Lung (tissue), 12 donors: ENCODE data around the gene ATP10A. TPM values are rescaled to one million over a fixed set of nuclear protein-coding genes. Genes with fewer than 3 reads are reported as not detected.

Experiments
- ATAC-seq: fragments of 200-7000 bp; cut with Tn5 transposase; one replicate; pipeline ENCODE4 v1.9.1; 2020; ENCODE audit warnings: moderate number of reproducible peaks; ENCODE audit not compliant: insufficient read depth, low FRiP score
- DNase-seq, 3 donors: peaks; one replicate each; pipeline ENCODE4 v3.0.0-alpha.2; 2013 to 2017
- H3K27ac ChIP-seq, 2 donors: one replicate each; pipeline ENCODE4 v1.5.1; 2013; ENCODE audit warnings: mild to moderate bottlenecking in 2 of 2, moderate library complexity in 2 of 2, control low read depth in 1 of 2, inconsistent platforms in 1 of 2, low read depth in 1 of 2, low read length in 1 of 2
- H3K27me3 ChIP-seq, 3 donors: one replicate each; pipeline ENCODE4 v1.5.1; 2013; ENCODE audit warnings: low read length in 2 of 3; ENCODE audit not compliant: control insufficient read depth in 3 of 3, insufficient read depth in 3 of 3
- H3K36me3 ChIP-seq, 4 donors: one replicate each; pipeline ENCODE4 v1.5.1; 2013; ENCODE audit warnings: low read length in 4 of 4, mild to moderate bottlenecking in 1 of 4, moderate library complexity in 1 of 4; ENCODE audit not compliant: control insufficient read depth in 4 of 4, insufficient read depth in 4 of 4
- H3K4me1 ChIP-seq, 5 donors: one replicate each; pipeline ENCODE4 v1.5.1; 2013; ENCODE audit warnings: low read length in 5 of 5, mild to moderate bottlenecking in 2 of 5, moderate library complexity in 1 of 5; ENCODE audit not compliant: control insufficient read depth in 5 of 5, insufficient read depth in 5 of 5
- H3K4me3 ChIP-seq: one replicate; pipeline ENCODE4 v1.5.1; 2013; ENCODE audit warnings: mild to moderate bottlenecking, control low read depth, moderate library complexity
- H3K9ac ChIP-seq, 2 donors: one replicate each; pipeline ENCODE4 v1.5.1; 2013; ENCODE audit warnings: low read length in 2 of 2, control low read depth in 1 of 2; ENCODE audit not compliant: insufficient read depth in 1 of 2
- H3K9me3 ChIP-seq, 4 donors: one replicate each; pipeline ENCODE4 v1.5.1; 2013; ENCODE audit warnings: low read length in 3 of 4, mild to moderate bottlenecking in 1 of 4, moderate library complexity in 1 of 4; ENCODE audit not compliant: control insufficient read depth in 4 of 4, insufficient read depth in 3 of 4
- CTCF ChIP-seq: IDR thresholded peaks from 2 replicates; pipeline ENCODE4 v1.5.1; 2012; ENCODE audit warnings: mild to moderate bottlenecking; ENCODE audit errors: control extremely low read depth, extremely low read depth
- WGBS, 2 donors: extraction: QIAGEN DNeasy Blood & Tissue Kit; methylation state at CpG; one replicate each; pipeline ENCODE4 v1.1.7; 2013; 5-methylcytosine and 5-hydroxymethylcytosine counted together
- polyA plus RNA-seq, 2 donors: library from polyadenylated mRNA; stranded (reverse); fragments of 200-250 nt; gene quantifications; one replicate each; pipeline ENCODE4 v1.2.1, GENCODE V29; 2013
- total RNA-seq, 2 donors: library from RNA; depleted of rRNA in 1 of 2; stranded (reverse); fragments of >200 nt in 1 of 2; gene quantifications; one replicate each; pipeline ENCODE4 v1.2.1, GENCODE V29; 2014 to 2021
- donor health status: control.
- donor health status: control.
- donor health status: Bipolar disorder and iron deficiency.
- donor health status: healthy.
- donor health status: DM: yes; HTN: yes; CAD: no.

ATP10A gene
- total and polyA plus RNA-seq, 4 donors: 4.5 to 33.7 (median 6.2) TPM

GRCh38 chr15:25771338-25771706, 91.8 kb downstream of the ATP10A start:
- DNase-seq (no peak), ATAC-seq (no peak)
- TF ChIP-seq CTCF: no peak
- Histone ChIP-seq H3K27ac (no peak overlapping the region), H3K27me3 (no peaks in the 10 kb centered on the region), H3K4me3 (no peak overlapping the region), H3K9ac (no peak overlapping the region), H3K9me3 (peaks cover 0 to 1% (median 0%) of the 10 kb centered on the region in 4 donors), H3K4me1 (peaks cover 0 to 5% (median 0%) of the 10 kb centered on the region in 5 donors), H3K36me3 (peaks cover 0 to 5% (median 0%) of the 10 kb centered on the region in 4 donors)
- 71 to 87% methylated on average over 1 of the region's 1 CpG for WGBS, 2 donors

GRCh38 chr15:25770618-25771337, 92.3 kb downstream of the ATP10A start:
- H3K36me3 ChIP-seq: peaks cover 0 to 5% (median 0%) of the 10 kb centered on the region in 4 donors
- H3K9ac ChIP-seq: no peak overlapping the region
- no peak overlapping the region for H3K27ac ChIP-seq
- no peak for TF ChIP-seq CTCF
- ATAC-seq: no peak
- WGBS, 2 donors: 83 to 86% methylated on average over 14 of the region's 14 CpGs
- no peaks in the 10 kb centered on the region for H3K27me3 ChIP-seq
- H3K9me3 ChIP-seq: peaks cover 0 to 1% (median 0%) of the 10 kb centered on the region in 4 donors
- DNase-seq: no peak
- H3K4me1 ChIP-seq: peaks cover 0 to 3% (median 0%) of the 10 kb centered on the region in 5 donors
- H3K4me3 ChIP-seq: no peak overlapping the region

GRCh38 chr15:25770031-25770430, 93.1 kb downstream of the ATP10A start:
- H3K27ac ChIP-seq: no peak overlapping the region
- WGBS, 2 donors: 88 to 93% methylated on average over 14 of the region's 14 CpGs

More at GRCh38 chr15:25770031-25770430, 93.1 kb downstream of the ATP10A start:
- Histone ChIP-seq H3K4me1 (no peaks in the 10 kb centered on the region), H3K4me3 (no peak overlapping the region), H3K36me3 (peaks cover 0 to 5% (median 0%) of the 10 kb centered on the region in 4 donors), H3K27me3 (no peaks in the 10 kb centered on the region), H3K9ac (no peak overlapping the region), H3K9me3 (peaks cover 0 to 1% (median 0%) of the 10 kb centered on the region in 4 donors)
- DNase-seq (no peak), ATAC-seq (no peak)
- no peak for TF ChIP-seq CTCF
